Measurements from ENCODE around the gene CD81.

DNA sequence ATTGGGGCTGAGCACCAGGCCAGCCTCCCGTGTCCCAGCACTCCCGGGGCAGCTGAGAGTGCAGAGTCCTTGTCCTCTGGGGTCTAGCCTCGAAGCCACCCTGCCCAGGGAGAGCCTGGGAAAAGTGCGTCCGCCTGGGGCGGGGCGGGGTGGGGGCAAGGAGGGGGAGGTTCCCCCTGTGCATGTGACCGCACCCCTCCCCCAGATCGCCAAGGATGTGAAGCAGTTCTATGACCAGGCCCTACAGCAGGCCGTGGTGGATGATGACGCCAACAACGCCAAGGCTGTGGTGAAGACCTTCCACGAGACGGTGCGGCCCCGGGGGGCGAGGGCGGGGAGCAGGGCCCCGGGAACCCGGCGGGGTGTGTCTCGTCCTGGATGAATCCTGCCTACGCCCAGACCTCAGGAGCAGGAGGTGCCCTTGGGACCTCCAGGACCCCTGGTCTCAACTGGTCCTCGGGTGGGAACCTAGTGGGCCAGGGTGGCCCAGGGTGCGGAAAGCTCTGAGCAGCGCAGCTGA lies 18.2 kb downstream of the CD81 start:
- TF ChIP-seq EZH2 (IDR thresholded peaks at IDR 0.05; ENCODE audit: insufficient read depth, poor library complexity, severe bottlenecking), result no peak
- no peak for TF ChIP-seq EZH2phosphoT487 (IDR thresholded peaks at IDR 0.05; ENCODE audit: insufficient read depth, low read depth)
